H1 (cell line): Measurements from ENCODE around the gene DTNB.

Experiments
- POLR2A ChIP-seq, 2 experiments: IDR thresholded peaks; 1 replicate in 1 of 2; 2 replicates in 1 of 2; pipeline ENCODE4 v1.6.1; 2011; ENCODE audit warnings: low read depth in 2 of 2, low read length in 2 of 2, mild to moderate bottlenecking in 2 of 2; ENCODE audit errors: control extremely low read depth in 1 of 2
- TF ChIP-seq, protein P1 (sequence below), 3 experiments: IDR thresholded peaks; 1 replicate in 2 of 3; 2 replicates in 1 of 3; pipeline versions ENCODE4 v1.5.1 to v1.6.1; 2011; ENCODE audit warnings: low read length in 3 of 3, mild to moderate bottlenecking in 3 of 3, inconsistent platforms in 2 of 3, low read depth in 1 of 3, moderate library complexity in 1 of 3; ENCODE audit not compliant: insufficient read depth in 1 of 3; ENCODE audit errors: control extremely low read depth in 1 of 3

DNA sequence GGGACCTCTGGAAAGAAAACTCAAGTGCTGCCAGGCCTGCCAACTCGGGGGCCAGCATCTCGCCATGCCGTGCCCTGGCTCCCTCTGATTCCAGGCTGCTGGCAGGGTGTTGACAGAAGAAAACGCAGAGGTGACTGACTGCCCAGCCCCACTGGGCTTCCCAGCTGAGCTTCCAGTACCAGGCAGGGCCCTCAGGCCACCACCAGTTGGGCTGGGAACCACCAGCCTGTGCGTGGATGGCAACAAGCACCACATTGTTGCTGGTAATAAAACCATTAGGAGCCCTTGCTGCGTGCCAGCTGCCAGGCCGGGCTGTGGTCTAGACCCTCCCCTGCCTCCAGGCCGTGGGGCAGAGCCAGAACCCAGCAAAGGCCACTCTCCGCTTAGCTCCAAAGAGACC, 340.8 kb downstream of the DTNB start:
- TF ChIP-seq POLR2A (IDR thresholded peaks at IDR 0.05; ENCODE audit: control extremely low read depth in 1 of 2, low read depth in 2 of 2, low read length in 2 of 2), result no peak
- TF ChIP-seq, protein P1, sequence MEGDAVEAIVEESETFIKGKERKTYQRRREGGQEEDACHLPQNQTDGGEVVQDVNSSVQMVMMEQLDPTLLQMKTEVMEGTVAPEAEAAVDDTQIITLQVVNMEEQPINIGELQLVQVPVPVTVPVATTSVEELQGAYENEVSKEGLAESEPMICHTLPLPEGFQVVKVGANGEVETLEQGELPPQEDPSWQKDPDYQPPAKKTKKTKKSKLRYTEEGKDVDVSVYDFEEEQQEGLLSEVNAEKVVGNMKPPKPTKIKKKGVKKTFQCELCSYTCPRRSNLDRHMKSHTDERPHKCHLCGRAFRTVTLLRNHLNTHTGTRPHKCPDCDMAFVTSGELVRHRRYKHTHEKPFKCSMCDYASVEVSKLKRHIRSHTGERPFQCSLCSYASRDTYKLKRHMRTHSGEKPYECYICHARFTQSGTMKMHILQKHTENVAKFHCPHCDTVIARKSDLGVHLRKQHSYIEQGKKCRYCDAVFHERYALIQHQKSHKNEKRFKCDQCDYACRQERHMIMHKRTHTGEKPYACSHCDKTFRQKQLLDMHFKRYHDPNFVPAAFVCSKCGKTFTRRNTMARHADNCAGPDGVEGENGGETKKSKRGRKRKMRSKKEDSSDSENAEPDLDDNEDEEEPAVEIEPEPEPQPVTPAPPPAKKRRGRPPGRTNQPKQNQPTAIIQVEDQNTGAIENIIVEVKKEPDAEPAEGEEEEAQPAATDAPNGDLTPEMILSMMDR (IDR thresholded peaks at IDR 0.05; ENCODE audit: control extremely low read depth in 1 of 3, insufficient read depth in 1 of 3, low read depth in 1 of 3, low read length in 3 of 3), result no peak
